ENCODE results near the gene ZNF608.
A peak's percentile ranks its signal among the peaks of the same experiment; 100 is the strongest.

Gene ZNF608

DNA sequence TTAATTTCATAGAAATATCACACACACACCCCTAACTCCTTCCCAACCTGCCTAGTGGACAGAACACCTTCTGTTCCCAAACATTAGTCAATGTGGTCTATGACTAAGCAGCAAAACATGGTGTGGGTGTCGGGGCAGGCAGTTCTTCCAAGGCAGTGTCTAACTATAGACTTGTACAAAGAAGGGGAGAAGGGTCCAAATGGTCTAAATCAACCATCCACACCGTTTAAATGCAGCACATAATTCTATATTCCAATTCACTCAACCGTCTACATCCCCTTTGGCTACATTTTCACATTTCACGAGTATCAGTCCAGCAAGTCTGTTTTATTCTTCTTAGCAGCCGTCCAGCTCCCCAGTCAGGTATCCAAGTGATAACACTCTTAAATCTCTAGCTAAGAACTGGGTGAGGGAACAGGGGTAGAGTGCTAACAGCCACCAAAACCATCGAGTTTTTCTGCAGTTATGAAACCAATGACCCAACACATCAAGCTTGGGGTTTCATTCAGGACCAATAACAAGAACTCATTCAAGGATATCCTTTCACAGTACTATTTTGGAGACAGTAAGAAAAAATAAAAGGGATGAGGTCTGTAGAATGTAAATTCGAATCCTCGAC lies 3.3 kb downstream of the ZNF608 start:
- peak overlapping the region; percentile 50 for H3K27ac ChIP-seq (ENCODE audit: low read depth, low read length)
- peak overlapping the region; percentile 25 for H2BK15ac ChIP-seq (replicated peaks; ENCODE audit: low read depth)
- 100% methylated on average over 3 of the region's 8 CpGs for WGBS (ENCODE audit: extremely low coverage, insufficient coverage, low lambda C conversion rate)
- H3K79me1 ChIP-seq (ENCODE audit: low read length) = no peaks in the 10 kb centered on the region
- H3K9ac ChIP-seq (ENCODE audit: low read length) = peak overlapping the region; percentile 71
- no peak overlapping the region for H3K23ac ChIP-seq (ENCODE audit: low read length)
- peak overlapping the region; percentile 77 for H2BK5ac ChIP-seq (ENCODE audit: low read length)
- peak overlapping the region; percentile 47 for H2AK5ac ChIP-seq (ENCODE audit: low read length)
- H4K8ac ChIP-seq (ENCODE audit: low read depth, low read length) = no peak overlapping the region
- peaks cover 47% of the 10 kb centered on the region for H3K79me2 ChIP-seq (ENCODE audit: control insufficient read depth, insufficient read depth, low read length)
- peak overlapping the region; percentile 85 for H3K18ac ChIP-seq (ENCODE audit: low read length)
- no peaks in the 10 kb centered on the region for H3K27me3 ChIP-seq (ENCODE audit: insufficient read depth, low read length, poor library complexity)
- H3K56ac ChIP-seq (ENCODE audit: low read length) = peak overlapping the region; percentile 89
- H3K4me3 ChIP-seq (ENCODE audit: low read length) = peak overlapping the region; percentile 47
- no peak overlapping the region for H4K5ac ChIP-seq (ENCODE audit: low read length)
- H3K4me2 ChIP-seq (ENCODE audit: low read length) = peak overlapping the region; percentile 79
- peak; percentile 37 for DNase-seq
- H3K4me1 ChIP-seq (ENCODE audit: control insufficient read depth, low read depth, low read length) = peaks cover 19% of the 10 kb centered on the region
- no peaks in the 10 kb centered on the region for H3K36me3 ChIP-seq (ENCODE audit: control insufficient read depth, insufficient read depth, low read length)
- no peak overlapping the region for H3K4ac ChIP-seq (ENCODE audit: low read depth, low read length)
- H2BK120ac ChIP-seq (ENCODE audit: low read depth, low read length) = peak overlapping the region; percentile 70

DNA sequence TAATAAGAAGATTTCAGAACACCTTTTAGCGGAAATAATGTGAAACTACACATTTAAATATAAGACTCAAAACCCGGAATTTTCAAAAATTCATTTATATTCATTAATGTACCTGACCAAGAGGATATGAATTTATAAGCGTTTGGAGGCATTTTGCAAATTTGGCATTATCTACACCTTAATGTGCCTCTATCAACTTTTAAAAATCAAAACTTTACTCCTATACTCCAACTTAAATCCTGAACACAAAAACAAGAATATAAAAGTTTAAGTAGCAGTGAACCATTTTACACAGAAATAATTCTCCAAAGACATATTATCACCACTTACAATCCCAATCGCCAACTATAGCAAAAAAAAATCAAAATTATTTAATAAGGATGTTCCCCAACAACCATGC lies 3.9 kb downstream of the ZNF608 start:
- Histone ChIP-seq H2BK120ac (ENCODE audit: low read depth, low read length) (peak overlapping the region; percentile 35), H3K9ac (ENCODE audit: low read length) (peak overlapping the region; percentile 71), H3K56ac (ENCODE audit: low read length) (peak overlapping the region; percentile 89), H3K4me3 (ENCODE audit: low read length) (no peak overlapping the region), H3K27ac (ENCODE audit: low read depth, low read length) (peak overlapping the region; percentile 50), H3K79me2 (ENCODE audit: control insufficient read depth, insufficient read depth, low read length) (peaks cover 49% of the 10 kb centered on the region), H3K27me3 (ENCODE audit: insufficient read depth, low read length, poor library complexity) (no peaks in the 10 kb centered on the region), H3K79me1 (ENCODE audit: low read length) (no peaks in the 10 kb centered on the region), H3K23ac (ENCODE audit: low read length) (no peak overlapping the region), H2AK5ac (ENCODE audit: low read length) (no peak overlapping the region), H3K4ac (ENCODE audit: low read depth, low read length) (no peak overlapping the region), H2BK5ac (ENCODE audit: low read length) (no peak overlapping the region), H3K4me2 (ENCODE audit: low read length) (peak overlapping the region; percentile 79), H3K18ac (ENCODE audit: low read length) (peak overlapping the region; percentile 85), H3K4me1 (ENCODE audit: control insufficient read depth, low read depth, low read length) (peaks cover 24% of the 10 kb centered on the region), H4K8ac (ENCODE audit: low read depth, low read length) (no peak overlapping the region), H3K36me3 (ENCODE audit: control insufficient read depth, insufficient read depth, low read length) (no peaks in the 10 kb centered on the region), H2BK15ac (replicated peaks; ENCODE audit: low read depth) (no peak overlapping the region), H4K5ac (ENCODE audit: low read length) (no peak overlapping the region)
- WGBS (ENCODE audit: extremely low coverage, insufficient coverage, low lambda C conversion rate) = 100% methylated on average over 1 of the region's 4 CpGs
- no peak for DNase-seq

DNA sequence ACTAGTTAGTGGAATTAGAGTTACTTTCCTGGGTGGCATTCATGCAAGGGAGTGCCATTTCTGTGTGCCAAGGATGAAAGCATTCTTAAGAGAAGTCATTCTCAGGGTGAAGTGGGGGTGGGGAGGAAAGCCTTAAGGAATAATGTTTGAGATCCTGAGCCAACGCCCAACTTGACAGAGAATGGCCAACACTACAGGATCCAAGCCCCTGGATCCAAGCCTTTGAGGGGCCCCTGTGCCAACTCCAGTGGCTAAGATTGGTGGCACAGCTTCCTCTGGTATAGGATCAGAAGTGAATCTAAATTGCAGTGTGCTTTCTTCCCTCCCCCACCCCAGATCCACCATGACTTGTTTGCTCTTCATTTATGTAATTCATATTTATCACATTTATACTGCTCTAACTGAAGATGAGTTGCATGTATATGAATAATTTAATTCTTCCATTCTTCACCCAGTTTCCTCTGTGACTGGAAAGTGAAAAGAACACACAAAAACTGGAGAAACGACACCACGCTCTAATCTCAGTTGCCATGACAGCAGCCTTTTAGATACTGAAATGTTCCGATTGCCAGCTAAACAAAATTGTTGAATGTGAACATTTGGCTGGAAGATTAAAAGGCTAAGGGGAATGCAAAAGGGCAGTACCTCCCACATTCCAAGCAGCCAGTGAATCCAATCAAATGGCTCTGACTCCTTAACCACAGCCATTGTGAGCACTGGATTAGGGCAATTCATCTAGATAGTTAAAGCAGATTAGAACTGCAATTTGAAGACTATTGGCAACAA lies 4.5 kb downstream of the ZNF608 start:
- DNase-seq = peak; percentile 92

DNA sequence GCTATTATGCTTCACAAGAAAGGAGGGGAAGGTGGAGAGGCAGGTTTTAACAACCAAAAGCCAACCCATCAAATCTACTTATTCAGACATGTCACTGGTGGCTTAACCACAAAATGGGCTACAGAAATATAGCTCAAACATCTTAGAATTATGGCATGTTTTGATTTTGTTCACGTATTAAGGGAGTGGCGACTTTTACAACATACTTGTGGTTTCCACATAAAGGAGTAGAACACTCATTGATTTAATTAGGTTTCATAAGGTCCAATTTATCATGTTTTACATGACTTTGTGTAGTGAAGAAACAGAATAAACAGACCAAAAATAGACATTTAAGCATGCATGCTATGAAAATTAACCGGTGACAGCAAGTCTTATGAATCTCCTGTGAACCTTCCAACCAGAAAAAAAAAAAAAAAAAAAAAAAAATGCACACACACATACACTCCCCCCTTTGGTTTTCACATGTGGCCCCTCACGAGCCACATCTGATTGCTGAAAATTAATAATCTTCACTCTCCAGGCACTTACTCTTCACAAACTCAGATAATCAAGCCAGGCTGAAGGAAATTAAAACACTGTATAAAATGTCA lies 5.4 kb downstream of the ZNF608 start:
- DNase-seq = no peak
- no peaks in the 10 kb centered on the region for H3K79me1 ChIP-seq (ENCODE audit: low read length)
- peaks cover 58% of the 10 kb centered on the region for H3K79me2 ChIP-seq (ENCODE audit: control insufficient read depth, insufficient read depth, low read length)
- no peak overlapping the region for H3K4me3 ChIP-seq (ENCODE audit: low read length)
- H2AK5ac ChIP-seq (ENCODE audit: low read length) = no peak overlapping the region
- peaks cover 33% of the 10 kb centered on the region for H3K4me1 ChIP-seq (ENCODE audit: control insufficient read depth, low read depth, low read length)
- H3K27ac ChIP-seq (ENCODE audit: low read depth, low read length) = no peak overlapping the region
- no peak overlapping the region for H3K4ac ChIP-seq (ENCODE audit: low read depth, low read length)
- no peaks in the 10 kb centered on the region for H3K36me3 ChIP-seq (ENCODE audit: control insufficient read depth, insufficient read depth, low read length)
- H2BK15ac ChIP-seq (replicated peaks; ENCODE audit: low read depth) = peak overlapping the region; percentile 11
- no CpG with 5 or more reads among the region's 4 CpGs for WGBS (ENCODE audit: extremely low coverage, insufficient coverage, low lambda C conversion rate)
- no peak overlapping the region for H4K5ac ChIP-seq (ENCODE audit: low read length)
- H2BK120ac ChIP-seq (ENCODE audit: low read depth, low read length) = no peak overlapping the region
- H3K9ac ChIP-seq (ENCODE audit: low read length) = no peak overlapping the region
- H3K56ac ChIP-seq (ENCODE audit: low read length) = peak overlapping the region; percentile 8
- no peak overlapping the region for H3K23ac ChIP-seq (ENCODE audit: low read length)
- no peaks in the 10 kb centered on the region for H3K27me3 ChIP-seq (ENCODE audit: insufficient read depth, low read length, poor library complexity)
- peak overlapping the region; percentile 75 for H3K18ac ChIP-seq (ENCODE audit: low read length)
- H4K8ac ChIP-seq (ENCODE audit: low read depth, low read length) = no peak overlapping the region
- no peak overlapping the region for H2BK5ac ChIP-seq (ENCODE audit: low read length)
- H3K4me2 ChIP-seq (ENCODE audit: low read length) = no peak overlapping the region

More for the DNA sequence above, 4.5 kb downstream of the ZNF608 start:
- H3K18ac ChIP-seq (ENCODE audit: low read length) = no peak overlapping the region
- H3K56ac ChIP-seq (ENCODE audit: low read length) = peak overlapping the region; percentile 52
- H2BK5ac ChIP-seq (ENCODE audit: low read length) = peak overlapping the region; percentile 62
- no peak overlapping the region for H2BK120ac ChIP-seq (ENCODE audit: low read depth, low read length)
- H4K8ac ChIP-seq (ENCODE audit: low read depth, low read length) = no peak overlapping the region
- peak overlapping the region; percentile 56 for H3K4ac ChIP-seq (ENCODE audit: low read depth, low read length)
- peaks cover 52% of the 10 kb centered on the region for H3K79me2 ChIP-seq (ENCODE audit: control insufficient read depth, insufficient read depth, low read length)
- H3K23ac ChIP-seq (ENCODE audit: low read length) = no peak overlapping the region
- H2BK15ac ChIP-seq (replicated peaks; ENCODE audit: low read depth) = no peak overlapping the region
- H3K4me1 ChIP-seq (ENCODE audit: control insufficient read depth, low read depth, low read length) = peaks cover 26% of the 10 kb centered on the region
- H3K9ac ChIP-seq (ENCODE audit: low read length) = no peak overlapping the region
- no CpG with 5 or more reads among the region's 4 CpGs for WGBS (ENCODE audit: extremely low coverage, insufficient coverage, low lambda C conversion rate)
- H3K27ac ChIP-seq (ENCODE audit: low read depth, low read length) = no peak overlapping the region
- no peak overlapping the region for H3K4me2 ChIP-seq (ENCODE audit: low read length)
- H3K79me1 ChIP-seq (ENCODE audit: low read length) = no peaks in the 10 kb centered on the region
- H3K4me3 ChIP-seq (ENCODE audit: low read length) = no peak overlapping the region
- H2AK5ac ChIP-seq (ENCODE audit: low read length) = no peak overlapping the region
- no peaks in the 10 kb centered on the region for H3K27me3 ChIP-seq (ENCODE audit: insufficient read depth, low read length, poor library complexity)
- H3K36me3 ChIP-seq (ENCODE audit: control insufficient read depth, insufficient read depth, low read length) = no peaks in the 10 kb centered on the region
- H4K5ac ChIP-seq (ENCODE audit: low read length) = no peak overlapping the region

DNA sequence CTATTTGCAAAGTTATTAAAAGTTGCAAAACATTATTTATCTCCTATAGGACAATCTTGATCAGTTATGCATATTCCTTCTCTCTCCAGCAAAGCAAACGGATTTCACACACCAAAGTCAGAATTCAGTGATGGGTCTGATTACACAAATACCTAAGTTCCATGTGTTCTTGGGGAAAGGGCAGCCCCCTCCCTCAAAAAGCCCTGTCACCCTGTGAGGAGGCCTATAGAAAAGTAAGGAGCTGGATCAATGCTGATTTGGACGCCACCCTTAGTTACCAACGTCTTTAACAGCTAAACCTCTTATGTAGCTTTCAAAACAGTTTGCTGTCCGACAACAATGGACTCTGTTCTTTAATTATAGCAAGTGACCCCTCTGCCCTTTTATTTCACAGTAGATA lies 6.4 kb downstream of the ZNF608 start:
- Histone ChIP-seq H4K8ac (ENCODE audit: low read depth, low read length) (peak overlapping the region; percentile 3), H3K27ac (ENCODE audit: low read depth, low read length) (peak overlapping the region; percentile 92), H3K36me3 (ENCODE audit: control insufficient read depth, insufficient read depth, low read length) (no peaks in the 10 kb centered on the region), H3K56ac (ENCODE audit: low read length) (peak overlapping the region; percentile 85), H3K4ac (ENCODE audit: low read depth, low read length) (no peak overlapping the region), H3K79me1 (ENCODE audit: low read length) (no peaks in the 10 kb centered on the region), H3K27me3 (ENCODE audit: insufficient read depth, low read length, poor library complexity) (no peaks in the 10 kb centered on the region), H3K18ac (ENCODE audit: low read length) (peak overlapping the region; percentile 64), H2BK15ac (replicated peaks; ENCODE audit: low read depth) (peak overlapping the region; percentile 92), H3K4me1 (ENCODE audit: control insufficient read depth, low read depth, low read length) (peaks cover 39% of the 10 kb centered on the region), H3K79me2 (ENCODE audit: control insufficient read depth, insufficient read depth, low read length) (peaks cover 57% of the 10 kb centered on the region), H3K23ac (ENCODE audit: low read length) (no peak overlapping the region), H3K4me2 (ENCODE audit: low read length) (no peak overlapping the region), H2BK5ac (ENCODE audit: low read length) (peak overlapping the region; percentile 83), H2AK5ac (ENCODE audit: low read length) (no peak overlapping the region), H2BK120ac (ENCODE audit: low read depth, low read length) (no peak overlapping the region), H3K4me3 (ENCODE audit: low read length) (no peak overlapping the region), H4K5ac (ENCODE audit: low read length) (peak overlapping the region; percentile 49), H3K9ac (ENCODE audit: low read length) (peak overlapping the region; percentile 58)
- peak; percentile 66 for DNase-seq
- no CpG with 5 or more reads among the region's 4 CpGs for WGBS (ENCODE audit: extremely low coverage, insufficient coverage, low lambda C conversion rate)

Data from mesendoderm (in vitro differentiated cells).